K562 (cell line): ENCODE measurements around the gene VAMP8.

Source experiments
- CBX3 ChIP-seq, 2 experiments: IDR thresholded peaks; 1 replicate in 1 of 2; 2 replicates in 1 of 2; pipeline ENCODE4 v1.6.1; 2012; ENCODE audit warnings: inconsistent platforms in 2 of 2, low read length in 2 of 2, borderline replicate concordance in 1 of 2, control low read depth in 1 of 2
- FOXM1 ChIP-seq, 2 experiments: fragments of 450-650 bp in 1 of 2; sonication (generic) in 1 of 2; formaldehyde crosslinking in 1 of 2; IDR thresholded peaks; 2 replicates each; pipeline versions ENCODE4 v1.6.1 to v1.9.0; 2017 to 2022; ENCODE audit warnings: low read depth in 2 of 2, mild to moderate bottlenecking in 2 of 2, missing genetic modification reagents in 1 of 2, moderate library complexity in 1 of 2
- GTF2E2 ChIP-seq: fragments of 200-800 bp; sonication (Bioruptor generic); IDR thresholded peaks from 2 replicates; pipeline ENCODE4 v1.6.1; 2016; ENCODE audit warnings: missing genetic modification characterization, missing compliant biosample characterization
- HDAC6 ChIP-seq: IDR thresholded peaks from 2 replicates; pipeline ENCODE4 v1.6.1; 2012; ENCODE audit warnings: low read depth, mild to moderate bottlenecking, control low read depth, inconsistent platforms, low read length, moderate library complexity
- IRF2 ChIP-seq: sonication (generic); formaldehyde crosslinking; IDR thresholded peaks from 2 replicates; pipeline ENCODE4 v1.8.1; 2022; ENCODE audit warnings: mild to moderate bottlenecking, missing genetic modification reagents
- MXI1 ChIP-seq: IDR thresholded peaks from 2 replicates; pipeline ENCODE4 v1.6.1; 2011; ENCODE audit warnings: low read depth, mild to moderate bottlenecking, improper control_type of control experiment, low read length
- POLR2A ChIP-seq: fragments of 450-650 bp; conservative IDR thresholded peaks from 2 replicates; pipeline ENCODE4 v1.6.1; 2016
- POLR3A ChIP-seq: IDR thresholded peaks from 2 replicates; pipeline ENCODE4 v1.6.1; 2011; ENCODE audit warnings: borderline replicate concordance, mild to moderate bottlenecking, moderate library complexity; ENCODE audit not compliant: insufficient read length, insufficient read depth; ENCODE audit errors: extremely low read depth
- RBBP5 ChIP-seq: fragments of 200-600 bp; sonication (generic); IDR thresholded peaks from 2 replicates; pipeline ENCODE4 v1.6.1; 2012; ENCODE audit warnings: borderline replicate concordance, mild to moderate bottlenecking, low read length, control low read depth, inconsistent platforms; ENCODE audit not compliant: insufficient read depth, poor library complexity, severe bottlenecking
- TEAD4 ChIP-seq, 2 experiments: sonication (generic) in 1 of 2; formaldehyde crosslinking in 1 of 2; IDR thresholded peaks; 2 replicates each; pipeline versions ENCODE4 v1.6.1 to v1.8.0; 2012 to 2022; ENCODE audit warnings: borderline replicate concordance in 1 of 2, inconsistent platforms in 1 of 2, low read length in 1 of 2, mild to moderate bottlenecking in 1 of 2, missing genetic modification reagents in 1 of 2
- ZNF316 ChIP-seq: fragments of 450-650 bp; IDR thresholded peaks from 2 replicates; pipeline ENCODE4 v1.6.1; 2016
- TF ChIP-seq, protein P1 (sequence below), 2 experiments: IDR thresholded peaks in 1 of 2; conservative IDR thresholded peaks in 1 of 2; 2 replicates each; pipeline ENCODE4 v1.6.1; 2016; ENCODE audit warnings: low read depth in 2 of 2, mild to moderate bottlenecking in 1 of 2, missing compliant biosample characterization in 1 of 2, missing genetic modification characterization in 1 of 2, moderate library complexity in 1 of 2
- TF ChIP-seq, protein P2 (sequence below), 3 experiments: IDR thresholded peaks in 2 of 3; conservative IDR thresholded peaks in 1 of 3; 2 replicates each; pipeline ENCODE4 v1.5.1; 2011 to 2012; ENCODE audit warnings: low read length in 3 of 3, mild to moderate bottlenecking in 3 of 3, control low read depth in 2 of 3, improper control_type of control experiment in 1 of 3, inconsistent platforms in 1 of 3, low read depth in 1 of 3, mixed read lengths in 1 of 3, moderate library complexity in 1 of 3; ENCODE audit not compliant: insufficient read depth in 2 of 3
- TF ChIP-seq, protein P3 (sequence below): sonication (generic); formaldehyde crosslinking; IDR thresholded peaks from 2 replicates; pipeline ENCODE4 v1.8.1; 2023; ENCODE audit warnings: mild to moderate bottlenecking, missing genetic modification reagents

DNA sequence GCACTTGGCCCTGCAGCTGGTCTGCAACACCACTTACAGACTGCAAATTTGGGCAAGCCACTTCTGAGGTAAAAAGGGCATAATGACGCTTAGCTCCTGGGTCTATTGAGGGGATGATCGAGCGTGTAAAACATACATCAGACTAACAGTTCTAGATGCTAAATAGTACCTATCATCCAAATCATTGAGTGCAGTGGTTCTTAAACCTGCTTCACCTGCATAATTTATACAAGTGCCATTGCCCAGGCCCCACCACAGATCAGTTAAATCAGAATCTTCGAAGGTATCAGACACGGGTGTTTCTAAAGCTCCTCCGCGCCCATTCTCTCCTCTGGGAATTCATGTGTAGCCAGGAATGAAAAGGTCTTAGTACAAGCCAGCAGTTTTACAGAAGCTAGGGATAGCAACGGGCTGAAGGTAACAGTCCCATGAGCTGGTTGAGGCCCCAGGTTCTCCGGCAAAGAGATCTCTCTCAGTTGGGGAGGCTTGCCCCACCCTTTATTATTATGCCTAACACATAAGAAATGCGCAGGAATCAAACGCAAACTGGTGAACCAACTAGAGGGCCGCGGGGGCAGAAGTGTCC is 17.4 kb downstream of the VAMP8 start:
- TF ChIP-seq MXI1 (no peak), GTF2E2 (tag) (no peak), IRF2 (CRISPR knock-in tag) (no peak), RBBP5 (no peak), CBX3 (IDR thresholded peaks at IDR 0.05; ENCODE audit: borderline replicate concordance in 1 of 2, low read length in 2 of 2) (no peak), HDAC6 (no peak), ZNF316 (no peak), POLR3A (no peak), TEAD4 (IDR thresholded peaks at IDR 0.05; ENCODE audit: low read length) (no peak), TEAD4 (CRISPR knock-in tag; IDR thresholded peaks at IDR 0.05; ENCODE audit: borderline replicate concordance) (no peak), POLR2A (no peak), FOXM1 (IDR thresholded peaks at IDR 0.05; ENCODE audit: low read depth) (no peak), FOXM1 (CRISPR knock-in tag; IDR thresholded peaks at IDR 0.05; ENCODE audit: low read depth) (no peak)
- TF ChIP-seq, protein P1, sequence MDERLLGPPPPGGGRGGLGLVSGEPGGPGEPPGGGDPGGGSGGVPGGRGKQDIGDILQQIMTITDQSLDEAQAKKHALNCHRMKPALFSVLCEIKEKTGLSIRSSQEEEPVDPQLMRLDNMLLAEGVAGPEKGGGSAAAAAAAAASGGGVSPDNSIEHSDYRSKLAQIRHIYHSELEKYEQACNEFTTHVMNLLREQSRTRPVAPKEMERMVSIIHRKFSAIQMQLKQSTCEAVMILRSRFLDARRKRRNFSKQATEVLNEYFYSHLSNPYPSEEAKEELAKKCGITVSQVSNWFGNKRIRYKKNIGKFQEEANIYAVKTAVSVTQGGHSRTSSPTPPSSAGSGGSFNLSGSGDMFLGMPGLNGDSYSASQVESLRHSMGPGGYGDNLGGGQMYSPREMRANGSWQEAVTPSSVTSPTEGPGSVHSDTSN (CRISPR knock-in tag; IDR thresholded peaks at IDR 0.05; ENCODE audit: low read depth) = no peak
- TF ChIP-seq, protein P1 (tag; conservative IDR thresholded peaks at IDR 0.05; ENCODE audit: low read depth) = no peak
- TF ChIP-seq, protein P2, sequence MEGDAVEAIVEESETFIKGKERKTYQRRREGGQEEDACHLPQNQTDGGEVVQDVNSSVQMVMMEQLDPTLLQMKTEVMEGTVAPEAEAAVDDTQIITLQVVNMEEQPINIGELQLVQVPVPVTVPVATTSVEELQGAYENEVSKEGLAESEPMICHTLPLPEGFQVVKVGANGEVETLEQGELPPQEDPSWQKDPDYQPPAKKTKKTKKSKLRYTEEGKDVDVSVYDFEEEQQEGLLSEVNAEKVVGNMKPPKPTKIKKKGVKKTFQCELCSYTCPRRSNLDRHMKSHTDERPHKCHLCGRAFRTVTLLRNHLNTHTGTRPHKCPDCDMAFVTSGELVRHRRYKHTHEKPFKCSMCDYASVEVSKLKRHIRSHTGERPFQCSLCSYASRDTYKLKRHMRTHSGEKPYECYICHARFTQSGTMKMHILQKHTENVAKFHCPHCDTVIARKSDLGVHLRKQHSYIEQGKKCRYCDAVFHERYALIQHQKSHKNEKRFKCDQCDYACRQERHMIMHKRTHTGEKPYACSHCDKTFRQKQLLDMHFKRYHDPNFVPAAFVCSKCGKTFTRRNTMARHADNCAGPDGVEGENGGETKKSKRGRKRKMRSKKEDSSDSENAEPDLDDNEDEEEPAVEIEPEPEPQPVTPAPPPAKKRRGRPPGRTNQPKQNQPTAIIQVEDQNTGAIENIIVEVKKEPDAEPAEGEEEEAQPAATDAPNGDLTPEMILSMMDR (IDR thresholded peaks at IDR 0.05 in 2 of 3, conservative IDR thresholded peaks at IDR 0.05 in 1 of 3; ENCODE audit: insufficient read depth in 2 of 3, low read depth in 1 of 3, low read length in 3 of 3) = 0 out of 6 replicates have a peak, but pooled peaks of 1 of the 3 experiments have one; percentile 1
- TF ChIP-seq, protein P3, sequence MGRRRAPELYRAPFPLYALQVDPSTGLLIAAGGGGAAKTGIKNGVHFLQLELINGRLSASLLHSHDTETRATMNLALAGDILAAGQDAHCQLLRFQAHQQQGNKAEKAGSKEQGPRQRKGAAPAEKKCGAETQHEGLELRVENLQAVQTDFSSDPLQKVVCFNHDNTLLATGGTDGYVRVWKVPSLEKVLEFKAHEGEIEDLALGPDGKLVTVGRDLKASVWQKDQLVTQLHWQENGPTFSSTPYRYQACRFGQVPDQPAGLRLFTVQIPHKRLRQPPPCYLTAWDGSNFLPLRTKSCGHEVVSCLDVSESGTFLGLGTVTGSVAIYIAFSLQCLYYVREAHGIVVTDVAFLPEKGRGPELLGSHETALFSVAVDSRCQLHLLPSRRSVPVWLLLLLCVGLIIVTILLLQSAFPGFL (CRISPR knock-in tag) = no peak
